Fibroblast of the aortic adventitia (primary cell): ENCODE measurements around the gene MUCL3. TPM values are rescaled to one million over a fixed set of nuclear protein-coding genes. Genes with fewer than 3 reads are reported as not detected.
"Not testable (repeated sequence)": the region's sequence is repeated elsewhere in the genome, so short reads cannot be mapped to it uniquely, and the experiment has no call there.

Source experiments
- DNase-seq: peaks from one replicate; pipeline ENCODE4 v3.0.0-alpha.2; 2010; ENCODE audit warnings: low read depth
- H3K4me3 ChIP-seq: 2 replicates; pipeline ENCODE4 v1.5.1; 2011; ENCODE audit warnings: low read depth, mild to moderate bottlenecking, control low read depth, low read length, moderate library complexity
- CTCF ChIP-seq: IDR thresholded peaks from 2 replicates; pipeline ENCODE4 v1.5.1; 2011; ENCODE audit warnings: mild to moderate bottlenecking, low read length, control low read depth, inconsistent platforms; ENCODE audit not compliant: insufficient read depth
- total RNA-seq: library from RNA; depleted of rRNA; stranded (reverse); fragments of >200 nt; gene quantifications from 2 replicates; pipeline ENCODE4 v1.2.3, GENCODE V29; 2012; ENCODE audit warnings: low replicate concordance

The MUCL3 gene
- total RNA-seq, 1 donor = under 0.01 TPM

- no peak overlapping the region for H3K4me3 ChIP-seq
- TF ChIP-seq CTCF = no peak
- DNase-seq = no peak
Measured at GRCh38 chr6:30963641-30964040, 22.9 kb downstream of the MUCL3 start.

GRCh38 chr6:30964075-30964474 is 23.3 kb downstream of the MUCL3 start:
- no peak for TF ChIP-seq CTCF
- no peak for DNase-seq
- no peak overlapping the region for H3K4me3 ChIP-seq

GRCh38 chr6:30965140-30965601 is 24.4 kb downstream of the MUCL3 start:
- no peak for TF ChIP-seq CTCF
- DNase-seq = no peak
- H3K4me3 ChIP-seq = no peak overlapping the region

- TF ChIP-seq CTCF = no peak
- no peak overlapping the region for H3K4me3 ChIP-seq
- DNase-seq = no peak
Measured at GRCh38 chr6:30966154-30966553, 25.4 kb downstream of the MUCL3 start.

- DNase-seq, H3K4me3 ChIP-seq: not testable (repeated sequence)
Measured at GRCh38 chr6:30969171-30969570, 28.4 kb downstream of the MUCL3 start.

- H3K4me3 ChIP-seq = no peak overlapping the region
- DNase-seq = no peak
- no peak for TF ChIP-seq CTCF
Measured at GRCh38 chr6:30970946-30971345, 30.2 kb downstream of the MUCL3 start.

GRCh38 chr6:30972816-30973215 is 32.0 kb downstream of the MUCL3 start:
- DNase-seq = no peak
- H3K4me3 ChIP-seq = no peak overlapping the region
- TF ChIP-seq CTCF = no peak
